Right lobe of liver (tissue), 4 donors: ENCODE data around the gene FAM171A1.

Experiments
- CTCF ChIP-seq, 4 donors: fragments of 200-600 bp in 3 of 4; fragments of 450-650 bp in 1 of 4; IDR thresholded peaks; one replicate each; pipeline versions ENCODE4 v1.5.1 to v1.8.0; 2016 to 2022; ENCODE audit warnings: antibody characterized with exemption in 4 of 4, mild to moderate bottlenecking in 2 of 4
- POLR2A ChIP-seq: fragments of 450-650 bp; IDR thresholded peaks from one replicate; pipeline ENCODE4 v1.6.1; 2017; ENCODE audit warnings: antibody characterized with exemption, mild to moderate bottlenecking
- donor health status: DM: no; HTN: no; CAD: no.
- donor health status: DM: no; HTN: no; CAD: no.
- donor health status: DM: no; HTN: yes; CAD: no.

GRCh38 chr10:15223174-15223573 is 147.9 kb downstream of the FAM171A1 start:
- TF ChIP-seq CTCF (IDR thresholded peaks at IDR 0.05) (no peak), POLR2A (no peak)
